Measurements from ENCODE around the gene MTHFD1L.

- TF ChIP-seq POLR2A (IDR thresholded peaks at IDR 0.05; ENCODE audit: low read depth, low read length), result no peak
- no peak for TF ChIP-seq SPI1 (IDR thresholded peaks at IDR 0.05; ENCODE audit: low read depth, low read length)
- TF ChIP-seq TAF1 (IDR thresholded peaks at IDR 0.05; ENCODE audit: low read depth, low read length), result no peak
- no peak for TF ChIP-seq POLR2AphosphoS5 (IDR thresholded peaks at IDR 0.05; ENCODE audit: low read depth, low read length)
These were observed 18.0 kb downstream of the MTHFD1L start for GRCh38 chr6:150883521-150883920.

All from GM12891 (cell line).